ENCODE measurements around the gene SNX18.

- no peak for TF ChIP-seq CTCF (IDR thresholded peaks at IDR 0.05)
- no peak for TF ChIP-seq POLR2A (IDR thresholded peaks at IDR 0.05)
- no peak for TF ChIP-seq POLR2AphosphoS5 (IDR thresholded peaks at IDR 0.05; ENCODE audit: insufficient read depth in 1 of 2, low read depth in 1 of 2)
Measured at GRCh38 chr5:54590824-54591223, 73.3 kb downstream of the SNX18 start.

All from vagina (tissue), 2 donors.